Measurements from ENCODE around the gene IGFBP5.

- TF ChIP-seq EZH2 (IDR thresholded peaks at IDR 0.05) (no peak), CTCF (IDR thresholded peaks at IDR 0.05 in 2 of 3, conservative IDR thresholded peaks at IDR 0.05 in 1 of 3; ENCODE audit: borderline replicate concordance in 1 of 3, insufficient read depth in 1 of 3, low read depth in 2 of 3, low read length in 2 of 3) (no peak), TCF7L2 (IDR thresholded peaks at IDR 0.05; ENCODE audit: borderline replicate concordance, extremely low read depth, insufficient read depth, insufficient read length) (no peak), POLR2A (IDR thresholded peaks at IDR 0.05; ENCODE audit: borderline replicate concordance, extremely low read depth, insufficient read depth, insufficient read length) (no peak), JUND (IDR thresholded peaks at IDR 0.05) (no peak)
These were observed 24.9 kb downstream of the IGFBP5 start for GRCh38 chr2:216670266-216671080.
